ENCODE data around the gene LBR.
A peak's percentile ranks its signal among the peaks of the same experiment; 100 is the strongest.

LBR gene

GRCh38 chr1:225412803-225413351 is 15.0 kb downstream of the LBR start:
- H3K27ac ChIP-seq, result peak overlapping the region; percentile 80
- no peak for TF ChIP-seq ZFX (IDR thresholded peaks at IDR 0.05; ENCODE audit: borderline replicate concordance)
- no peak for TF ChIP-seq CTCF (IDR thresholded peaks at IDR 0.05)

GRCh38 chr1:225412321-225412720 is 15.5 kb downstream of the LBR start:
- peak overlapping the region; percentile 80 for H3K27ac ChIP-seq
- TF ChIP-seq CTCF (IDR thresholded peaks at IDR 0.05) (no peak), ZFX (IDR thresholded peaks at IDR 0.05; ENCODE audit: borderline replicate concordance) (no peak)

- no peak overlapping the region for H3K27ac ChIP-seq
- TF ChIP-seq ZFX (IDR thresholded peaks at IDR 0.05; ENCODE audit: borderline replicate concordance), result no peak
These were observed 17.8 kb downstream of the LBR start for GRCh38 chr1:225410036-225410435.

- TF ChIP-seq CTCF (IDR thresholded peaks at IDR 0.05) (no peak), ZFX (IDR thresholded peaks at IDR 0.05; ENCODE audit: borderline replicate concordance) (no peak)
- no peak overlapping the region for H3K27ac ChIP-seq
These were observed 18.8 kb downstream of the LBR start for GRCh38 chr1:225409051-225409450.

GRCh38 chr1:225408249-225408648 is 19.6 kb downstream of the LBR start:
- H3K27ac ChIP-seq, result no peak overlapping the region
- TF ChIP-seq ZFX (IDR thresholded peaks at IDR 0.05; ENCODE audit: borderline replicate concordance) (no peak), CTCF (IDR thresholded peaks at IDR 0.05) (no peak)

- no peak overlapping the region for H3K27ac ChIP-seq
- TF ChIP-seq ZFX (IDR thresholded peaks at IDR 0.05; ENCODE audit: borderline replicate concordance) (no peak), CTCF (IDR thresholded peaks at IDR 0.05) (no peak)
These were observed 20.1 kb downstream of the LBR start for GRCh38 chr1:225407755-225408154.

- no peak for TF ChIP-seq ZFX (IDR thresholded peaks at IDR 0.05; ENCODE audit: borderline replicate concordance)
- TF ChIP-seq CTCF (IDR thresholded peaks at IDR 0.05), result no peak
These were observed 20.7 kb downstream of the LBR start for GRCh38 chr1:225406976-225407725.

More at GRCh38 chr1:225406976-225407725, 20.7 kb downstream of the LBR start:
- H3K27ac ChIP-seq, result no peak overlapping the region
